ENCODE results near the gene C16orf78.

DNA sequence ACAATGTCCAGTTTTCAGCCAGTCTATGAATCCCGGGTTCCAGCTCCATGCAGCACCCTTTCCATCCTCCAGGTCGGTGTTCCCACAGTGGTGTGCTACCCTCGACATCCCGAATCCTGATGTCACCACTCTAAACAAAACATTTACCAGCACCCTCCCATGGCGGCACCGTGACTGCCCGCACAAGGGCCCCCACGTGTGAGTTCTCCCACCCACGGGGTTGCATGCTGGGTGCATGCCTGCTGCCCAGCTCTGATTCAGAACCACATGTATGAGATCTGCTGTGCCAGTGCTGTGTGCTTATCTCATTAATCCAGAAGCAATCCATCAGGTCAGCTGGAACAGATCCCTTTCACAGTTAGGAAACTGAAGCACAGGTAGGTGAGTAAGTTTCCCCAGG, 57.4 kb downstream of the C16orf78 start:
- TF ChIP-seq RAD21 (conservative IDR thresholded peaks at IDR 0.05) (no peak), EP300 (conservative IDR thresholded peaks at IDR 0.05; ENCODE audit: poor library complexity, severe bottlenecking) (no peak), EZH2 (IDR thresholded peaks at IDR 0.05; ENCODE audit: borderline replicate concordance, insufficient read depth, low read length, poor library complexity, severe bottlenecking) (no peak), TAF1 (IDR thresholded peaks at IDR 0.05; ENCODE audit: low read depth) (no peak), MXI1 (conservative IDR thresholded peaks at IDR 0.05; ENCODE audit: poor library complexity, severe bottlenecking) (no peak)
- TF ChIP-seq, protein P1, sequence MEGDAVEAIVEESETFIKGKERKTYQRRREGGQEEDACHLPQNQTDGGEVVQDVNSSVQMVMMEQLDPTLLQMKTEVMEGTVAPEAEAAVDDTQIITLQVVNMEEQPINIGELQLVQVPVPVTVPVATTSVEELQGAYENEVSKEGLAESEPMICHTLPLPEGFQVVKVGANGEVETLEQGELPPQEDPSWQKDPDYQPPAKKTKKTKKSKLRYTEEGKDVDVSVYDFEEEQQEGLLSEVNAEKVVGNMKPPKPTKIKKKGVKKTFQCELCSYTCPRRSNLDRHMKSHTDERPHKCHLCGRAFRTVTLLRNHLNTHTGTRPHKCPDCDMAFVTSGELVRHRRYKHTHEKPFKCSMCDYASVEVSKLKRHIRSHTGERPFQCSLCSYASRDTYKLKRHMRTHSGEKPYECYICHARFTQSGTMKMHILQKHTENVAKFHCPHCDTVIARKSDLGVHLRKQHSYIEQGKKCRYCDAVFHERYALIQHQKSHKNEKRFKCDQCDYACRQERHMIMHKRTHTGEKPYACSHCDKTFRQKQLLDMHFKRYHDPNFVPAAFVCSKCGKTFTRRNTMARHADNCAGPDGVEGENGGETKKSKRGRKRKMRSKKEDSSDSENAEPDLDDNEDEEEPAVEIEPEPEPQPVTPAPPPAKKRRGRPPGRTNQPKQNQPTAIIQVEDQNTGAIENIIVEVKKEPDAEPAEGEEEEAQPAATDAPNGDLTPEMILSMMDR (IDR thresholded peaks at IDR 0.05; ENCODE audit: poor library complexity, severe bottlenecking): no peak

All from neural cell (in vitro differentiated cells).